Sciatic nerve (tissue), 2 donors: ENCODE measurements around the gene RNF224. TPM values are rescaled to one million over a fixed set of nuclear protein-coding genes. Genes with fewer than 3 reads are reported as not detected.

ENCODE experiments used
- ATAC-seq: fragments of 200-7000 bp; cut with Tn5 transposase; one replicate; pipeline ENCODE4 v1.9.1; 2020; ENCODE audit warnings: mild to moderate bottlenecking, moderate library complexity
- DNase-seq: peaks from one replicate; pipeline ENCODE4 v3.0.0-alpha.2; 2020; ENCODE audit warnings: low spot score
- intact Hi-C: fragments of 100-400 bp; cut with DNase I; formaldehyde crosslinking; loops from one replicate; pipeline ENCODE4 v1.14.2; 2022
- total RNA-seq: library from RNA; stranded (reverse); fragmentation: NEBNext Ultra II Directional; extraction: Animal tissue kit (Norgen Biotek cat#: 25700); gene quantifications from one replicate; pipeline ENCODE4 v1.2.1, GENCODE V29; 2021
- donor health status: DM: no; HTN: no; CAD: no.
- donor health status: DM: no; HTN: no; CAD: no.

Gene RNF224
- total RNA-seq, 1 donor from 2014 or later: not detected

GRCh38 chr9:137223078-137223970 is 4.0 kb upstream of the RNF224 start:
- DNase-seq: peak; percentile 98
- ATAC-seq: peak; percentile 97
- intact Hi-C loops: no loop called here

DNA sequence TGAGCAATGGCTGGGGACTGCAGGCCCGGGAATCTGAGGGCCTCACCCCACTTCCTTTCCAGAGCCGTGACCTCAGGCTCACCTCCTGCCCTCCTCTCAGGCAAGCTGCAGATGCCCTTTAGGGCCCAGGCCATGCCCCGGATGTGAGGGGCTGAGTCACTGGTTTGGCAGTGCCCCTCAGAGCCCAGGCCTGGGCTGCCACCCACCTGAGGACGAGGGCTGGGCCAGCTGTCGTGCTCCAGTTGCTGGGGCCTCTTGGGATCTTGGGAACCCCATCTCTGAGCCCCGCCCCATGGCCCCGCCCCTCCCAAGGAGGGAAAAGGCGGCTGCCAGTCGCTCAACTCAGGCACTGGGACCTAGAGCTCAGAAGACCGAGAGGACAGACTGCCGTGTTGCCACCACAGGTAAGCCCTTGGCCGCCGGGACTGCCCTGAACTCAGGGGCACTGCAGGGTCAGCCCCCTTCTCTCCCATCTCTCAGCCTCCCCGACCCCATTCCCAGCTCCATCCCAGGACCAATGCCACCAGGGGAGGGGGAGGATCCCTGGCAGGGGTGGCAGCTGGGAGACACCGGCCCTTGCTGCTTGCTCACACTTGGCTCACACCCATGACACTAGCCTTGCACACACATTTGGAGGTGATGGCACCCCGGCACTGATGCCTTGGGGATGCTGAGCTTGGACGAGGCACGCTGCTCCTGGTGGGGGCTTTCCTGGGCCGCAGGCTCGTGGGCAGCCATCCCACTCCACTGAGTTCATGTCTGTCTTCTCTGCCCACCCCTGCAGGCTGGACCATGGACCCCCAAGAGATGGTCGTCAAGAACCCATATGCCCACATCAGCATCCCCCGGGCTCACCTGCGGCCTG is 2.2 kb upstream of the RNF224 start, which contains the start of gene CYSRT1:
TSS of gene CYSRT1 (plus strand) at position 345 of the 865 bp plus-strand sequence. CDS start at position 793, 448 bp downstream.
- ATAC-seq (no peak), DNase-seq (no peak)
- intact Hi-C loops: no loop called here

DNA sequence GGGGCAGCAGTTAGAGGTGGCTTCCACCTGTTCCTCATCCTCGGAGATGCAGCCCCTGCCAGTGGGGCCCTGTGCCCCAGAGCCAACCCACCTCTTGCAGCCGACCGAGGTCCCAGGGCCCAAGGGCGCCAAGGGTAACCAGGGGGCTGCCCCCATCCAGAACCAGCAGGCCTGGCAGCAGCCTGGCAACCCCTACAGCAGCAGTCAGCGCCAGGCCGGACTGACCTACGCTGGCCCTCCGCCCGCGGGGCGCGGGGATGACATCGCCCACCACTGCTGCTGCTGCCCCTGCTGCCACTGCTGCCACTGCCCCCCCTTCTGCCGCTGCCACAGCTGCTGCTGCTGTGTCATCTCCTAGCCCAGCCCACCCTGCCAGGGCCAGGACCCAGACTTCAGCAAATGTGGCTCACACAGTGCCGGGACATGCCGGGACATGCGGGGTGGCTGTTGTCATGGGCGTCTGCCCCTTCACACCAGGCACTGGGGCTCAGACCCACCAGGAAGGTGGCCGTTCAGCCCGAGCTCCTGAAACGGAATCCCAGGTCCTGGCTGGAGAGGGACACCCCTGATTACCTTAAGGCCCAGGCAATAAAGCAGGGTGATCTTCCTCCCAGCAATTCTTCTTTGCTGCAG is 1.5 kb upstream of the RNF224 start:
- ATAC-seq (no peak), DNase-seq (no peak)
- intact Hi-C loops: no loop called here

- intact Hi-C loops: no loop called here
- no peak for DNase-seq
- no peak for ATAC-seq
These were observed 806 bp upstream of the RNF224 start for GRCh38 chr9:137226338-137227053.

- intact Hi-C loops: no loop called here
- DNase-seq: no peak
- ATAC-seq: no peak
These were observed 677 bp downstream of the RNF224 start for GRCh38 chr9:137227853-137228505.

DNA sequence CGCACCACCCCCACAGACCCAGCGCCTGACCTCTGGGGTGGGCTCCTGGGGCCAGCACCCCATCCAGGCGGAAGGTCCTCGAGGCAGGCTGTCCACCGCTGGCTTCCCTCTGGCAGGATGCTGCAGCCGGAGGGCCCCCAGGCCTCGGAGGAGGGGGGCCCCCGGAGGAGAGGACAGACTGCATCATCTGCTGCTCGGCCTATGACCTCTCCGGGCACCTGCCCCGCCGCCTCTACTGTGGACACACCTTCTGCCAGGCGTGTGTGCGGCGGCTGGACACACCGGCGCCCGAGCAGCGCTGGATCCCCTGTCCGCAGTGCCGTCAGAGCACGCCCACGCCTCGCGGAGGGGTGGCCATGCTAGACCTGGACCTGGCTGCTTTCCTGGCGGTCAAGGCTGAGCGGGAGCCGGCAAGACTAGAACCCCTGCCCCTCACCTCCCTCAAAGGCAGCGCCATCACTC is 1.2 kb downstream of the RNF224 start:
- intact Hi-C loops: no loop called here
- no peak for DNase-seq
- no peak for ATAC-seq

- no peak for ATAC-seq
- no peak for DNase-seq
- intact Hi-C loops: no loop called here
These were observed 1.9 kb downstream of the RNF224 start for GRCh38 chr9:137228968-137229896.

DNA sequence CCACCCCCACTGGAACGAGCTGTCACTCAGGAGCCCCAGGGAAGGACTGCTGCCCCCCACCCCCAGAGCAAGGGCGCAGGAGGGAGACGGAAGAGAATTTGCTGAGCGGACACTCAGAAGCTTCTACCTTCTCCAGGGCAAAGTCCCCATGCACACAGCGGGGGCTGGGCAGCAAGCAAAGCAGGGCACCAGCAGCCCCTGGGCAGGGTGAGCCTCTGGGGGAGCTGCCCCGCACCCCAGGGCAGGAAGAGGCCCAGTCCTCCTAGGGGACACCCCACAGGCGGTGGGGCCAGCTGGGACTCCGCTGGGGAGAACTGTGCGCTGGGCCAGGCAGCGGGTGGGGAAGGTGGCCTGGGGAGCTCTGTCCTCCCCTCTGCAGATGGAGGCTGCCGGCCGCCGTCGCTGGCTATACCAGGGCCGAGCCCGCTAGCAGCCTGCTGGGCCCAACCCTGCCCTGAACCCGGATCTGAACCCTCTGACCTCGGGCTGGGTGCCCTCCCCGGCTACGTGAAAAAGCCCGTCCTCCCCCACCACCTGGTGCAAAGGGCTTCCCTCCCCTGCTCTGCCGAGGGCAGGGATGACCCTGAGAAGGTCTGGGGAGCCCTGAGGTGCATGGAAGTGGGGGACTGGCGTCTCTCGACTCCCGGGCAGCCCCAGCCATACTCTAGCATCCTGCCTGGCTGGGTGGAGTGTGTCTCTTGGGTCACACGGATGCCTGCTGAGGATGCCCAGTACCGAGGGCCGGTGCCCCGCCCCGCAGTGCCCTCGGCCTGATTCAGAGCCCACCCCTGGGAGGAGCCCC is 2.8 kb downstream of the RNF224 start:
- intact Hi-C loops: loop anchor here (5.0 to 10.0 kb wide), 2 partner anchors 45 to 108 kb away; partner anchors contain the start of genes ANAPC2 and SSNA1
- DNase-seq: no peak
- no peak for ATAC-seq

- DNase-seq: no peak
- no peak for ATAC-seq
- intact Hi-C loops: loop anchor here (5.0 to 10.0 kb wide), 2 partner anchors 46 to 109 kb away; partner anchors contain the start of genes ANAPC2 and SSNA1
These were observed 3.5 kb downstream of the RNF224 start, which contains the start of gene SLC34A3 for GRCh38 chr9:137230705-137231371. SLC34A3 (plus strand) TSS chr9:137230901; CDS start chr9:137231703, 802 bp downstream.

DNA sequence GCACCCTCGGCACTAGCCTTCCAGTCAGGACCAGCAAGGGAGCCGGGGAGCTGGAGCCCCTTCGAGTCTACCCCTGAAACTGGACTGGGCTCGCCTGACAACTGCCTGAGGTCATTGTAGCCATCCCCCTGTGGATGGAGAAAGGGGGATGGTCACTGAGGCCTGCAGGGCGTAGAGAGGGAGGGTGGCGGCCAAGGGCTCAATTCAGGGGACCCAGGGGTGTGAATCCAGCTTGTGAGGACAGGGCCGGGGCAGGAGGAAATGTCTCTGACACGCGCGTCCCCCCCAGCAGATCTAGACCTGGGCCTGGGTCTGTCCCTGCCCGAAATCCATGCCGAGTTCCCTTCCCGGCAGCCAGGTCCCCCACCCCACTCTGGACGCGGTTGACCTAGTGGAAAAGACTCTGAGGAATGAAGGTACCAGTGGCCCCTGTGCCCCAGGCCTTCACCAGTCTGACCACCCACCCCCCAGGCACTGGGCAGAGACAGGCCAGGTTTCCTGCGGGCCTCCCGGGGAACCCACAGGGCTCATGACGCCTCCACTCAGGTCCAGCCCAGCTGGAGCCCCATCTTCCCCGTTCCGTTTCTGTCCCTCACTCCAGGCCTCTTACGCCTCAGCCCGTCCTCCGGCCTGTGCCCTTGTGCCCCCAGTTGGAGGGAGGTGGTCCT is 4.2 kb downstream of the RNF224 start:
- intact Hi-C loops: loop anchor here (5.0 to 10.0 kb wide), 2 partner anchors 47 to 109 kb away; partner anchors contain the start of genes ANAPC2 and SSNA1
- DNase-seq: no peak
- no peak for ATAC-seq

DNA sequence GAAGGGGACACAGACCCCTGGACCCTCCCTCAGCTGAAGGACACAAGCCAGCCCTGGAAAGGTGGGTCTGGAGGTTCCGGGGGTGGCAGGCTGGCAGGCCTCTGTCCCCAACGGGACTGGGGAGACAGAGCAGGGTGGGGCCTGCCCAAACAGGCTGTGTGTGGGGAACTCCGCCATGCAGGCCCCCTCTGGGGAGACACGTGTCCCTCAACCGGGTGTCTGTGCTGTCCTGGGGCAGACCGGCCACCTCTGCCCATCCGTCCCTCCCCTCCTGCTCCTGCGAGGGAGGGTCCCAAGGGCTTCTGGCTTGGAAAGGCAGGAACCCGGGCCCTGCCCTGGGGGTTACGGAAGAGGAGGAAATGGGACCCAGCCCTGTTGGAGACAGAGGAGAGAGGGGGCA is 4.8 kb downstream of the RNF224 start:
- intact Hi-C loops: loop anchor here (5.0 to 10.0 kb wide), 2 partner anchors 47 to 110 kb away; partner anchors contain the start of genes ANAPC2 and SSNA1
- no peak for DNase-seq
- ATAC-seq: no peak

DNA sequence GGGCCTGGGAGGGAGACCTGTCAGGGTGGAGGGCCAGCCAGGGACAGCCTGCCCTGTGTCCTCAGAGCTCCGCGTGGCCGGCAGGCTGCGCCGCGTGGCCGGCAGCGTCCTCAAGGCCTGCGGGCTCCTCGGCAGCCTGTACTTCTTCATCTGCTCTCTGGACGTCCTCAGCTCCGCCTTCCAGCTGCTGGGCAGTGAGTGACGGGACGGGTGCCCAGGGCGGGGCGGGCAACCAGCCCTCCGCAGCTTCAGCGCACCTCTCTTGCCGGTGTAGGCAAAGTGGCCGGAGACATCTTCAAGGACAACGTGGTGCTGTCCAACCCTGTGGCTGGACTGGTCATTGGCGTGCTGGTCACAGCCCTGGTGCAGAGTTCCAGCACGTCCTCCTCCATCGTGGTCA is 5.2 kb downstream of the RNF224 start:
- intact Hi-C loops: loop anchor here (5.0 to 10.0 kb wide), 2 partner anchors 48 to 110 kb away; partner anchors contain the start of genes ANAPC2 and SSNA1
- DNase-seq: no peak
- no peak for ATAC-seq

- intact Hi-C loops: loop anchor here (5.0 to 10.0 kb wide), 2 partner anchors 49 to 111 kb away; partner anchors contain the start of genes ANAPC2 and SSNA1
- ATAC-seq: no peak
- DNase-seq: no peak
These were observed 6.1 kb downstream of the RNF224 start for GRCh38 chr9:137233143-137233980.
